ENCODE data around the gene PADI6. TPM values are rescaled to one million over a fixed set of nuclear protein-coding genes. Genes with fewer than 3 reads are reported as not detected.
"Not testable (repeated sequence)": the region's sequence is repeated elsewhere in the genome, so short reads cannot be mapped to it uniquely, and the experiment has no call there.

PADI6 gene
- total RNA-seq, 1 donor from 2014 or later, result not detected

GRCh38 chr1:17335821-17336710 is 35.9 kb upstream of the PADI6 start:
- Mint-ChIP-seq H3K4me3 (no peak overlapping the region), H3K27me3 (peaks cover 22% of the 10 kb centered on the region), H3K9me3 (peaks cover 4% of the 10 kb centered on the region), H3K27ac (no peak overlapping the region), H3K4me1 (ENCODE audit: unreplicated experiment) (no peaks in the 10 kb centered on the region), H3K36me3 (no peaks in the 10 kb centered on the region)
- peak; percentile 81 for DNase-seq (ENCODE audit: extremely low spot score, unreplicated experiment)
- TF ChIP-seq CTCF (conservative IDR thresholded peaks at IDR 0.05), result peak; percentile 90

GRCh38 chr1:17338706-17339493 is 33.1 kb upstream of the PADI6 start:
- no peaks in the 10 kb centered on the region for H3K4me1 Mint-ChIP-seq (ENCODE audit: unreplicated experiment)
- TF ChIP-seq CTCF (conservative IDR thresholded peaks at IDR 0.05), result peak; percentile 13
- H3K27ac Mint-ChIP-seq, result no peak overlapping the region
- DNase-seq (ENCODE audit: extremely low spot score, unreplicated experiment), result no peak
- H3K27me3 Mint-ChIP-seq, result peaks cover 15% of the 10 kb centered on the region
- H3K9me3 Mint-ChIP-seq, result peaks cover 6% of the 10 kb centered on the region
- no peak overlapping the region for H3K4me3 Mint-ChIP-seq
- H3K36me3 Mint-ChIP-seq, result no peaks in the 10 kb centered on the region

DNA sequence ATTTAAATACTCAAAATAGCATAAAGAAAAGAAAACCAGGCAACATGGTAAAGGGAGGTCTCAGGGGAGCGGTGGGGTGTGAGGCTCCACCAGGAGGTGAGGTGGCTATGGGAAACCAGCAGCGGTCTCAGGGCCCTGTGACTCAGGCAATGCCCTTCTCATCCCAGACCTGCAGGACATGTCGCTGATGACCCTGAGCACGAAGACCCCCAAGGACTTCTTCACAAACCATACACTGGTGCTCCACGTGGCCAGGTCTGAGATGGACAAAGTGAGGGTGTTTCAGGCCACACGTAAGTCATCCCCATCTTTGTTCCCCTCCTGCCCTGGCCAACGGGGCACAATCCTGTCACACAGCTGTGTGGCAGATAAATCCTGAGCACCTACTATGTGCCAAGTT is 32.5 kb upstream of the PADI6 start:
- Mint-ChIP-seq H3K36me3 (no peaks in the 10 kb centered on the region), H3K27ac (no peak overlapping the region), H3K4me1 (ENCODE audit: unreplicated experiment) (no peaks in the 10 kb centered on the region), H3K27me3 (peaks cover 14% of the 10 kb centered on the region), H3K4me3 (no peak overlapping the region), H3K9me3 (peaks cover 9% of the 10 kb centered on the region)
- no peak for TF ChIP-seq CTCF (conservative IDR thresholded peaks at IDR 0.05)
- no peak for DNase-seq (ENCODE audit: extremely low spot score, unreplicated experiment)

GRCh38 chr1:17340358-17340757 is 31.6 kb upstream of the PADI6 start:
- Mint-ChIP-seq H3K27me3 (peaks cover 14% of the 10 kb centered on the region), H3K9me3 (peaks cover 9% of the 10 kb centered on the region)
- no peak for DNase-seq (ENCODE audit: extremely low spot score, unreplicated experiment)

DNA sequence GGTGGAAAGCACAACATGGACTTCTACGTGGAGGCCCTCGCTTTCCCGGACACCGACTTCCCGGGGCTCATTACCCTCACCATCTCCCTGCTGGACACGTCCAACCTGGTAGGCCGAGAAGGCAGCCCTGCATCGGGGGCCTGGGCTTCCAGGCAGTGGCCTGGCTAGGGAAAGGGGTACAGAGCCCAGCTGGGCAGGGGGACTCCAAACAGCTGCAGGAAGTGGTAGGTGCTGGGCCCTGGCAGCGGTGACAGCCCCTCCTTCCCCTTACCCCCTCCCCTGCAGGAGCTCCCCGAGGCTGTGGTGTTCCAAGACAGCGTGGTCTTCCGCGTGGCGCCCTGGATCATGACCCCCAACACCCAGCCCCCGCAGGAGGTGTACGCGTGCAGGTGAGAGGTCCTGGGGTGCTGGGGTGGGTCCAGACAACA is 30.0 kb upstream of the PADI6 start:
- Mint-ChIP-seq H3K4me1 (ENCODE audit: unreplicated experiment) (no peaks in the 10 kb centered on the region), H3K27me3 (peaks cover 4% of the 10 kb centered on the region), H3K4me3 (no peak overlapping the region), H3K9me3 (peaks cover 9% of the 10 kb centered on the region), H3K27ac (no peak overlapping the region), H3K36me3 (no peaks in the 10 kb centered on the region)
- no peak for TF ChIP-seq CTCF (conservative IDR thresholded peaks at IDR 0.05)
- DNase-seq (ENCODE audit: extremely low spot score, unreplicated experiment), result no peak

More at GRCh38 chr1:17340358-17340757, 31.6 kb upstream of the PADI6 start:
- Mint-ChIP-seq H3K27ac (no peak overlapping the region), H3K36me3 (no peaks in the 10 kb centered on the region), H3K4me3 (no peak overlapping the region), H3K4me1 (ENCODE audit: unreplicated experiment) (no peaks in the 10 kb centered on the region)
- TF ChIP-seq CTCF (conservative IDR thresholded peaks at IDR 0.05), result no peak

DNA sequence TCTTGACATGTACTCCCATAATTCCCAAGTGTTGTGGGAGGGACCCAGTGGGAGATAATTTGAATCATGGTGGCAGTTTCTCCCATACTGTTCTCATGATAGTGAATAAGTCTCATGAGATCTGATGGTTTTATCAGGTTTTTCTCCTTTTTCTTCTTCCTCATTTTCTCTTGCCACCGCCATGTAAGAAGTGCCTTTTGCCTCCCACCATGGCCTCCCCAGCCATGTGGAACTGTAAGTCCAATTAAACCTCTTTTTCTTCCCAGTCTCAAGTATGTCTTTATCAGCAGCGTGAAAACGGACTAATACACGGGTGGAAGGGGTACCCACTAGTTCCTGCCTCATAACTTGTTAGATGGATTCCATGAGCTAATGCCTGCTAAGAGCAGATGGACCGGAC is 26.5 kb upstream of the PADI6 start:
- H3K36me3 Mint-ChIP-seq; H3K4me1 Mint-ChIP-seq (ENCODE audit: unreplicated experiment); H3K4me3 Mint-ChIP-seq; DNase-seq (ENCODE audit: extremely low spot score, unreplicated experiment); H3K9me3 Mint-ChIP-seq; H3K27ac Mint-ChIP-seq; H3K27me3 Mint-ChIP-seq: not testable (repeated sequence)
